T-cell (primary cell): ENCODE results near the gene TESMIN. TPM values are rescaled to one million over a fixed set of nuclear protein-coding genes. Genes with fewer than 3 reads are reported as not detected.

ENCODE experiments used
- ATAC-seq, 4 experiments: fragments of 200-7000 bp in 3 of 4; fragments of 150-1000 bp in 1 of 4; cut with Tn5 transposase; replicated peaks in 1 of 4; 1 replicate in 3 of 4; 2 replicates in 1 of 4; pipeline ENCODE4 v1.10.0; 2021; ENCODE audit warnings: moderate library complexity in 3 of 4, mild to moderate bottlenecking in 2 of 4, moderate number of reproducible peaks in 1 of 4
- CTCF ChIA-PET, 2 donors: fragments of 300-600 bp; sonication (Branson Sonifier 250); formaldehyde crosslinking; loops; one replicate each; lab custom pipeline; 2022; ENCODE audit warnings: antibody characterized with exemption in 2 of 2; lab: Charles Lee
- POLR2A ChIA-PET, 2 donors: fragments of 300-600 bp; sonication (Branson Sonifier 250); formaldehyde crosslinking; loops; one replicate each; lab custom pipeline; 2022; ENCODE audit warnings: antibody characterized with exemption in 2 of 2; lab: Charles Lee
- DNase-seq, 35 experiments: peaks; one replicate each; pipeline versions ENCODE4 v3.0.0 to v3.0.0-alpha.2; 2013 to 2023
- H3K27ac ChIP-seq: one replicate; pipeline ENCODE4 v1.5.1; 2013; ENCODE audit warnings: low read length
- H3K27me3 ChIP-seq, 2 experiments: replicated peaks in 1 of 2; 1 replicate in 1 of 2; 2 replicates in 1 of 2; pipeline versions ENCODE4 v1.6.1 to v1.7.0; 2013; ENCODE audit warnings: low read length in 1 of 2, mixed read lengths in 1 of 2; ENCODE audit not compliant: control insufficient read depth in 2 of 2, insufficient read depth in 2 of 2; ENCODE audit errors: extremely low read depth in 1 of 2
- H3K36me3 ChIP-seq, 2 donors: 1 replicate in 1 of 2; 2 replicates in 1 of 2; pipeline versions ENCODE4 v1.6.1 to v1.7.0; 2013; ENCODE audit warnings: low read length in 1 of 2; ENCODE audit not compliant: control insufficient read depth in 2 of 2, insufficient read depth in 1 of 2; ENCODE audit errors: extremely low read depth in 1 of 2
- H3K4me1 ChIP-seq, 2 experiments: 1 replicate in 1 of 2; 2 replicates in 1 of 2; pipeline versions ENCODE4 v1.6.1 to v1.7.0; 2013; ENCODE audit warnings: low read length in 2 of 2, mixed read lengths in 1 of 2; ENCODE audit not compliant: insufficient read depth in 2 of 2, control insufficient read depth in 1 of 2; ENCODE audit errors: extremely low read depth in 1 of 2
- H3K4me3 ChIP-seq, 2 donors: 1 replicate in 1 of 2; 2 replicates in 1 of 2; pipeline versions ENCODE4 v1.5.1 to v1.7.0; 2013; ENCODE audit warnings: mild to moderate bottlenecking in 2 of 2, low read length in 1 of 2, moderate library complexity in 1 of 2; ENCODE audit not compliant: control insufficient read depth in 1 of 2; ENCODE audit errors: extremely low read depth in 1 of 2
- H3K9me3 ChIP-seq: 2 replicates; pipeline ENCODE4 v1.7.0; 2013
- H3K27ac Mint-ChIP-seq, 2 donors: one replicate each; pipeline ENCODE4 v1.8.0; 2020 to 2021; ENCODE audit warnings: mild to moderate bottlenecking in 2 of 2, mixed read lengths in 2 of 2
- H3K27me3 Mint-ChIP-seq, 2 donors: one replicate each; pipeline ENCODE4 v1.8.0; 2021 to 2022; ENCODE audit warnings: mixed read lengths in 2 of 2
- H3K36me3 Mint-ChIP-seq: one replicate; pipeline ENCODE4 v1.8.0; 2021; ENCODE audit warnings: mixed read lengths
- H3K4me1 Mint-ChIP-seq, 3 donors: one replicate each; pipeline ENCODE4 v1.8.0; 2020 to 2022; ENCODE audit warnings: mixed read lengths in 3 of 3, mild to moderate bottlenecking in 1 of 3
- H3K4me3 Mint-ChIP-seq, 3 donors: one replicate each; pipeline ENCODE4 v1.8.0; 2020 to 2022; ENCODE audit warnings: mild to moderate bottlenecking in 3 of 3, mixed read lengths in 3 of 3, moderate library complexity in 3 of 3
- H3K9me3 Mint-ChIP-seq, 3 donors: one replicate each; pipeline ENCODE4 v1.8.0; 2020 to 2022; ENCODE audit warnings: mixed read lengths in 3 of 3
- WGBS: methylation state at CpG from one replicate; pipeline ENCODE4 v1.1.5; 2013; ENCODE audit warnings: missing lambda C conversion rate; ENCODE audit not compliant: insufficient coverage; 5-methylcytosine and 5-hydroxymethylcytosine counted together
- total RNA-seq, 35 experiments: library from RNA in 6 of 35; stranded (reverse) in 6 of 35; fragments of 120-200 nt in 1 of 35; gene quantifications; one replicate each; pipeline versions ENCODE4 v1.2.1 to v1.2.4 and lab custom pipeline; 2013 to 2026

The TESMIN gene
- total RNA-seq, 5 donors from 2014 or later (not counting 1 experiment from before 2014, with no cell fraction given), result 6.1 to 9.1 (median 7.7) TPM

GRCh38 chr11:68734111-68734510, 17.2 kb downstream of the TESMIN start:
- H3K27me3 ChIP-seq, result no peaks in the 10 kb centered on the region
- H3K4me3 ChIP-seq, result no peak overlapping the region
- no peaks in the 10 kb centered on the region for H3K9me3 Mint-ChIP-seq
- H3K4me3 Mint-ChIP-seq, result no peak overlapping the region
- no peaks in the 10 kb centered on the region for H3K36me3 ChIP-seq
- ChIA-PET POLR2A (no interaction called here), CTCF (interaction anchor here in 1 of 2 donors (1.1 kb wide), 1 partner anchor 21 kb away, joined by 3 read pairs; no protein-coding TSS in a partner anchor)
- no peak for ATAC-seq
- H3K4me1 ChIP-seq, result no peaks in the 10 kb centered on the region
- peaks cover 14% of the 10 kb centered on the region for H3K36me3 Mint-ChIP-seq
- DNase-seq, result no peak
- no peaks in the 10 kb centered on the region for H3K4me1 Mint-ChIP-seq
- H3K27ac Mint-ChIP-seq, result no peak overlapping the region
- no peaks in the 10 kb centered on the region for H3K27me3 Mint-ChIP-seq
- H3K27ac ChIP-seq, result no peak overlapping the region
- WGBS, result 63% methylated on average over 1 of the region's 7 CpGs
- H3K9me3 ChIP-seq, result no peaks in the 10 kb centered on the region

DNA sequence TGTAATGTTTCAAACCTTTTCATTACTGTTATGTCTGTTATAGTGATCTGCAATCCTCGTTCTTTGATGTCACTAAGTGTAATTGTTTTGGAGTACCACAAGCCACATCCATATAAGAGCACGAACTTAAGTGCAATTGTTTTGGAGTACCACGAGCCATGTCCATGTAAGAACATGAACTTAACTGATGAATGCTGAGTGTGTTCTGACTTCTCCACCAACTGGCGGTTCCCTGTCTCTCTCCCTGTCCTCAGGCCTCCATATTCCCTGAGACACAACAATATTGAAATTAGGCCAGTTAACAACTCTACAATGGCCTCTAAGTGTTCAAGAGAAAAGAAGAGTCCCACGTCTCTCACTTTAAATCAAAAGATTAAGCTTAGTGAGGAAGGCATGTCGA, 23.5 kb downstream of the TESMIN start:
- no CpG with 5 or more reads among the region's 6 CpGs for WGBS
- ATAC-seq (no peak), DNase-seq (no peak)
- no peaks in the 10 kb centered on the region for H3K4me1 ChIP-seq
- H3K4me3 Mint-ChIP-seq, result no peak overlapping the region
- H3K27me3 ChIP-seq, result no peaks in the 10 kb centered on the region
- no peaks in the 10 kb centered on the region for H3K27me3 Mint-ChIP-seq
- H3K27ac Mint-ChIP-seq, result no peak overlapping the region
- H3K4me3 ChIP-seq, result no peak overlapping the region
- no peaks in the 10 kb centered on the region for H3K4me1 Mint-ChIP-seq
- ChIA-PET CTCF (no interaction called here), POLR2A (no interaction called here)
- H3K9me3 Mint-ChIP-seq, result no peaks in the 10 kb centered on the region
- peaks cover 5% of the 10 kb centered on the region for H3K36me3 Mint-ChIP-seq
- no peak overlapping the region for H3K27ac ChIP-seq
- H3K36me3 ChIP-seq, result no peaks in the 10 kb centered on the region
- no peaks in the 10 kb centered on the region for H3K9me3 ChIP-seq

GRCh38 chr11:68724293-68724692, 27.0 kb downstream of the TESMIN start:
- Mint-ChIP-seq H3K4me1 (no peaks in the 10 kb centered on the region), H3K9me3 (peaks cover 9 to 13% (median 12%) of the 10 kb centered on the region in 3 donors), H3K27me3 (peaks cover 0 to 5% of the 10 kb centered on the region in 2 donors), H3K4me3 (no peak overlapping the region), H3K27ac (no peak overlapping the region), H3K36me3 (peaks cover 22% of the 10 kb centered on the region)
- H3K4me1 ChIP-seq, result no peaks in the 10 kb centered on the region
- POLR2A ChIA-PET, result no interaction called here
- H3K27ac ChIP-seq, result no peak overlapping the region
- DNase-seq (no peak), ATAC-seq (no peak)
- no peaks in the 10 kb centered on the region for H3K27me3 ChIP-seq
- CTCF ChIA-PET, result no interaction called here
- H3K4me3 ChIP-seq, result no peak overlapping the region
- 42% methylated on average over 2 of the region's 4 CpGs for WGBS
- H3K36me3 ChIP-seq, result no peaks in the 10 kb centered on the region
- H3K9me3 ChIP-seq, result no peaks in the 10 kb centered on the region

DNA sequence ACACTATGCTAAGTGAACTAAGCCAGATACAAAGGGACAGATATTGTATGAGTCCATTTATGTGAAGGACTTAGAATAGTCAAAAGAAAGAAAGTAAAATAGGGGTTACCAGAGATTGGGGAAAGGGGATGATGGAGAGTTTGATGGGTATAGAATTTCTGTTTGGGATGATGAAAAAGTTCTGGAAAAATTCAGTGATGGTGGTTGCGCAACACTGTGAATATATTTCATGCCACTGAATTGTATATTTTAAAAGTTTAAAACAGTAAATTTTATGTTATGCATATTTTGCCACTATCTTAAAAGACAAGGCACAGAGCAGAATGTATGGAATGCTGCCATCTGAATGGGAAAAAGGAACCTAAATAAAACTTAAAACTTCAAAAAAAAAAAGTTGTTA, 29.2 kb downstream of the TESMIN start:
- ATAC-seq (no peak), DNase-seq (no peak)
- Mint-ChIP-seq H3K36me3 (peaks cover 35% of the 10 kb centered on the region), H3K27ac (no peak overlapping the region), H3K27me3 (peaks cover 0 to 9% of the 10 kb centered on the region in 2 donors), H3K9me3 (peaks cover 9 to 16% (median 15%) of the 10 kb centered on the region in 3 donors), H3K4me1 (no peaks in the 10 kb centered on the region), H3K4me3 (no peak overlapping the region)
- Histone ChIP-seq H3K27me3 (peaks cover 0 to 2% of the 10 kb centered on the region in 2 experiments), H3K4me3 (no peak overlapping the region), H3K36me3 (no peaks in the 10 kb centered on the region), H3K27ac (no peak overlapping the region), H3K4me1 (no peaks in the 10 kb centered on the region), H3K9me3 (no peaks in the 10 kb centered on the region)
- no CpG with 5 or more reads among the region's 1 CpG for WGBS
- POLR2A ChIA-PET, result no interaction called here
- CTCF ChIA-PET, result interaction anchor here in 1 of 2 donors (0.7 kb wide), 1 partner anchor 451 kb away, joined by 4 read pairs; no protein-coding TSS in a partner anchor

DNA sequence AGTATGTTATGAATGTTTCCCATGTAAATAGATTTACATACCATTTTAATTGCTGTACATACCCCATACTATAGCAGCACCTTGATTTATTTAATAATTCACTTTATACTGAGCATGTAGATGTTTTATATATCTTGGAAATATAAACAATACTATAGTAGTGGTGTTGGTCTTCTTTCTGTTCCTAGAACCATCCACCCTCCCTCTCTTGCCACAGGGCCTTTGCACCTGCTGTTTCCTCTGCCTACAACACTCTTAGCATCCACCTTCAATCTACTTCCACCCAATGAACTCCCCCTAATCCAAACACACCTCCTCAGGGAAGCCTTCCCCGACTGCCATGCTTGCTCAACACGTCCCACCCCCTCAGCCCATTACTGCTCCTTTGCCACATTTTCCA, 30.2 kb downstream of the TESMIN start:
- ChIA-PET POLR2A (no interaction called here), CTCF (no interaction called here)
- Mint-ChIP-seq H3K9me3 (peaks cover 9 to 16% (median 15%) of the 10 kb centered on the region in 3 donors), H3K4me1 (no peaks in the 10 kb centered on the region), H3K27me3 (peaks cover 0 to 9% of the 10 kb centered on the region in 2 donors), H3K36me3 (peaks cover 35% of the 10 kb centered on the region), H3K4me3 (no peak overlapping the region), H3K27ac (no peak overlapping the region)
- no peaks in the 10 kb centered on the region for H3K9me3 ChIP-seq
- DNase-seq, result no peak
- H3K4me3 ChIP-seq, result no peak overlapping the region
- H3K27me3 ChIP-seq, result peaks cover 0 to 2% of the 10 kb centered on the region in 2 experiments
- no peaks in the 10 kb centered on the region for H3K36me3 ChIP-seq
- WGBS, result 40% methylated on average over 1 of the region's 2 CpGs
- no peak overlapping the region for H3K27ac ChIP-seq
- H3K4me1 ChIP-seq, result no peaks in the 10 kb centered on the region
- no peak for ATAC-seq

DNA sequence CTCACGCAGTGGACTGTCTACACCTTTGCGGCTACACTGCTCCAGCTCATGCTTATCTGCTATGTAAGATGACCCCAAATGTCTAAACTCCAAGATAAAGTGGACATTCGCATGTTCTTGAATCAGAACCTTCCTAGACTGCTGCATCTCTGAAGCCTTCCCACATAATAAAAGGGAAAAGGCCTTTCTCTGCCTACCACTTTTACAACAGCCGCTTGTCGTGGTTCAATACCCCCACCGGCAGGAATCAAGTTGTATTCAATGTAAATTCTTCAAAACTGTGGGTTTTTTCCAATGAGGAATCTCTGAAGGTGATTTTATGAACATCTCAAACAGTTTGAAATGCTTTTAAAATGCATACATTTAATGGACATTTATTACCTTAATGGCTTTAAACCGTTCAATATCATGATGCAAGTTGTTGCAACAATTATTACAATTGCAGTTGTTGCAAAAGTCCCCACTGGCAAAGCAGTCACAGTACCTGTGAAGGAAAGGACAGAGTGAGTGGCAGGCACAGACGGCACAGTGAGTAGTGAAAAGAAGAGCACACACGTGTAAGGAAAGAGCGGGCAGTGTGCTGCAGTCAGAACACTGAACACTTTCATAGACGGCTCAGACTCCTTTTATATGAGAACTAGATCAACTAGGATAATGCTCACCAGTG, 35.7 kb downstream of the TESMIN start:
- no peak for ATAC-seq
- CTCF ChIA-PET, result no interaction called here

More for the DNA sequence above, 35.7 kb downstream of the TESMIN start:
- peaks cover 0 to 2% of the 10 kb centered on the region in 2 experiments for H3K27me3 ChIP-seq
- Mint-ChIP-seq H3K27ac (no peak overlapping the region), H3K27me3 (peaks cover 0 to 4% of the 10 kb centered on the region in 2 donors), H3K36me3 (peaks cover 25% of the 10 kb centered on the region), H3K9me3 (peaks cover 5 to 16% (median 13%) of the 10 kb centered on the region in 3 donors), H3K4me3 (no peak overlapping the region), H3K4me1 (no peaks in the 10 kb centered on the region)
- POLR2A ChIA-PET, result no interaction called here
- no peak overlapping the region for H3K4me3 ChIP-seq
- H3K9me3 ChIP-seq, result no peaks in the 10 kb centered on the region
- DNase-seq, result no peak
- WGBS, result 100% methylated on average over 4 of the region's 11 CpGs
- no peaks in the 10 kb centered on the region for H3K4me1 ChIP-seq
- no peak overlapping the region for H3K27ac ChIP-seq
- H3K36me3 ChIP-seq, result no peaks in the 10 kb centered on the region
